G401.6 (cell line): Measurements from ENCODE around the gene CD274.
"Not testable (repeated sequence)": the region's sequence is repeated elsewhere in the genome, so short reads cannot be mapped to it uniquely, and the experiment has no call there.

Experiments
- FAIRE-seq: peaks from 2 replicates; lab custom pipeline; 2012; peaks lifted over from hg19 to GRCh38; lab: Jason Lieb, UNC

The CD274 gene

GRCh38 chr9:5438301-5439162, 11.8 kb upstream of the CD274 start:
- FAIRE-seq: no peak

- no peak for FAIRE-seq
Measured at GRCh38 chr9:5440426-5440825, 9.9 kb upstream of the CD274 start.

GRCh38 chr9:5441043-5441442, 9.3 kb upstream of the CD274 start:
- FAIRE-seq: no peak

- peak; percentile 90 for FAIRE-seq
Measured at GRCh38 chr9:5442400-5443011, 7.8 kb upstream of the CD274 start.

- no peak for FAIRE-seq
Measured at GRCh38 chr9:5443850-5444249, 6.5 kb upstream of the CD274 start.

GRCh38 chr9:5445096-5445495, 5.2 kb upstream of the CD274 start:
- FAIRE-seq: not testable (repeated sequence)

- peak; percentile 52 for FAIRE-seq
Measured at GRCh38 chr9:5445886-5446285, 4.5 kb upstream of the CD274 start.

GRCh38 chr9:5446451-5447236, 3.7 kb upstream of the CD274 start:
- FAIRE-seq: no peak

GRCh38 chr9:5447337-5447736, 3.0 kb upstream of the CD274 start:
- FAIRE-seq: no peak

- FAIRE-seq: no peak
Measured at GRCh38 chr9:5448016-5448415, 2.3 kb upstream of the CD274 start.

- FAIRE-seq: no peak
Measured at GRCh38 chr9:5448461-5449435, 1.6 kb upstream of the CD274 start.

GRCh38 chr9:5449521-5450358, 602 bp upstream of the CD274 start:
- FAIRE-seq: no peak

GRCh38 chr9:5452286-5452609, 1.9 kb downstream of the CD274 start:
- FAIRE-seq: no peak

GRCh38 chr9:5453004-5453403, 2.7 kb downstream of the CD274 start:
- no peak for FAIRE-seq

- FAIRE-seq: no peak
Measured at GRCh38 chr9:5453673-5454072, 3.3 kb downstream of the CD274 start.

- no peak for FAIRE-seq
Measured at GRCh38 chr9:5455181-5455580, 4.8 kb downstream of the CD274 start.

- FAIRE-seq: no peak
Measured at GRCh38 chr9:5459289-5459829, 9.0 kb downstream of the CD274 start.

- FAIRE-seq: no peak
Measured at GRCh38 chr9:5460157-5460556, 9.8 kb downstream of the CD274 start.

GRCh38 chr9:5464831-5465330, 14.5 kb downstream of the CD274 start:
- FAIRE-seq: not testable (repeated sequence)

- FAIRE-seq: no peak
Measured at GRCh38 chr9:5466005-5466404, 15.7 kb downstream of the CD274 start.

- no peak for FAIRE-seq
Measured at GRCh38 chr9:5466766-5467165, 16.4 kb downstream of the CD274 start.
